B cell (primary cell): ENCODE data around the gene BCL6B. TPM values are rescaled to one million over a fixed set of nuclear protein-coding genes. Genes with fewer than 3 reads are reported as not detected.

Experiments
- ATAC-seq: fragments of 200-7000 bp; cut with Tn5 transposase; one replicate; pipeline ENCODE4 v1.10.0; 2021; ENCODE audit warnings: low read depth, mild to moderate bottlenecking, moderate number of reproducible peaks, moderate library complexity
- CTCF ChIA-PET: fragments of 350-600 bp; sonication (Branson Sonifier 250); formaldehyde crosslinking; loops from one replicate; lab custom pipeline; 2021; ENCODE audit warnings: antibody characterized with exemption, inconsistent platforms; lab: Charles Lee
- POLR2A ChIA-PET: fragments of 350-600 bp; sonication (Branson Sonifier 250); formaldehyde crosslinking; loops from one replicate; lab custom pipeline; 2021; ENCODE audit warnings: antibody characterized with exemption; lab: Charles Lee
- DNase-seq: peaks from one replicate; pipeline ENCODE4 v3.0.0; 2013
- H2AFZ ChIP-seq: 2 replicates; pipeline ENCODE4 v1.6.1; 2012; ENCODE audit warnings: mild to moderate bottlenecking, low read depth, low read length; ENCODE audit not compliant: insufficient read depth, poor library complexity, severe bottlenecking
- H3K27ac ChIP-seq, 2 donors: 1 replicate in 1 of 2; 2 replicates in 1 of 2; pipeline ENCODE4 v1.5.1; 2012 to 2013; ENCODE audit warnings: low read length in 2 of 2, mild to moderate bottlenecking in 2 of 2, moderate library complexity in 1 of 2
- H3K27me3 ChIP-seq, 4 experiments: fragments of 200-600 bp in 1 of 4; sonication (generic) in 1 of 4; replicated peaks in 1 of 4; 1 replicate in 2 of 4; 2 replicates in 2 of 4; pipeline versions ENCODE4 v1.6.1 to v1.7.0; 2013 to 2016; ENCODE audit warnings: low read length in 3 of 4, mild to moderate bottlenecking in 2 of 4, mixed read lengths in 1 of 4, moderate library complexity in 1 of 4; ENCODE audit not compliant: insufficient read depth in 4 of 4, control insufficient read depth in 3 of 4; ENCODE audit errors: control extremely low read depth in 1 of 4
- H3K36me3 ChIP-seq, 2 experiments: replicated peaks in 1 of 2; 1 replicate in 1 of 2; 2 replicates in 1 of 2; pipeline versions ENCODE4 v1.6.1 to v1.7.1; 2013; ENCODE audit warnings: low read length in 1 of 2; ENCODE audit not compliant: insufficient read depth in 2 of 2, control insufficient read depth in 1 of 2; ENCODE audit errors: control extremely low read depth in 1 of 2, extremely low read depth in 1 of 2
- H3K4me1 ChIP-seq, 2 donors: fragments of 200-600 bp in 1 of 2; sonication (generic) in 1 of 2; 1 replicate in 1 of 2; 2 replicates in 1 of 2; pipeline versions ENCODE4 v1.5.1 to v1.6.1; 2013 to 2017; ENCODE audit warnings: low read length in 2 of 2; ENCODE audit not compliant: control insufficient read depth in 2 of 2, insufficient read depth in 2 of 2
- H3K4me2 ChIP-seq: replicated peaks from 2 replicates; pipeline ENCODE3; 2012; ENCODE audit warnings: mild to moderate bottlenecking, low read depth, low read length; ENCODE audit not compliant: poor library complexity, severe bottlenecking
- H3K4me3 ChIP-seq, 5 experiments: fragments of 200-600 bp in 1 of 5; sonication (generic) in 1 of 5; 1 replicate in 3 of 5; 2 replicates in 2 of 5; pipeline versions ENCODE4 v1.5.1 to v1.7.0; 2011 to 2016; ENCODE audit warnings: low read length in 4 of 5, mild to moderate bottlenecking in 4 of 5, low read depth in 2 of 5, control low read depth in 1 of 5, moderate library complexity in 1 of 5; ENCODE audit not compliant: insufficient read depth in 1 of 5; ENCODE audit errors: control extremely low read depth in 1 of 5, extremely low read depth in 1 of 5
- H3K79me2 ChIP-seq: fragments of 200-600 bp; sonication (generic); one replicate; pipeline ENCODE4 v1.6.0; 2016; ENCODE audit warnings: low read length; ENCODE audit not compliant: control insufficient read depth, insufficient read depth
- H3K9ac ChIP-seq: fragments of 200-600 bp; sonication (generic); 2 replicates; pipeline ENCODE4 v1.6.1; 2017; ENCODE audit warnings: mild to moderate bottlenecking, low read length, moderate library complexity
- H3K9me3 ChIP-seq, 3 donors: one replicate each; pipeline versions ENCODE4 v1.6.1 to v1.7.1; 2013; ENCODE audit warnings: low read length in 2 of 3; ENCODE audit not compliant: control insufficient read depth in 2 of 3, insufficient read depth in 1 of 3; ENCODE audit errors: control extremely low read depth in 1 of 3
- H4K20me1 ChIP-seq: 2 replicates; pipeline ENCODE4 v1.6.0; 2012; ENCODE audit warnings: mild to moderate bottlenecking, low read length; ENCODE audit not compliant: insufficient read depth, control insufficient read depth, poor library complexity, severe bottlenecking
- H3K27ac Mint-ChIP-seq: one replicate; pipeline ENCODE4 v1.8.0; 2021; ENCODE audit warnings: mixed read lengths
- H3K27me3 Mint-ChIP-seq: one replicate; pipeline ENCODE4 v1.8.0; 2021; ENCODE audit warnings: mixed read lengths
- H3K4me1 Mint-ChIP-seq: one replicate; pipeline ENCODE4 v1.8.0; 2021; ENCODE audit warnings: mixed read lengths
- H3K4me3 Mint-ChIP-seq: one replicate; pipeline ENCODE4 v1.8.0; 2021; ENCODE audit warnings: mixed read lengths
- H3K9me3 Mint-ChIP-seq: one replicate; pipeline ENCODE4 v1.8.0; 2022; ENCODE audit warnings: mixed read lengths; ENCODE audit not compliant: insufficient read depth
- CTCF ChIP-seq: fragments of 200-600 bp; IDR thresholded peaks from one replicate; pipeline ENCODE4 v1.8.0; 2022; ENCODE audit warnings: antibody characterized with exemption, mild to moderate bottlenecking
- EZH2 ChIP-seq: IDR thresholded peaks from 2 replicates; pipeline ENCODE4 v1.6.1; 2012; ENCODE audit warnings: borderline replicate concordance, low read depth, mild to moderate bottlenecking, moderate library complexity, low read length; ENCODE audit not compliant: insufficient read depth, poor library complexity, severe bottlenecking
- WGBS: methylation state at CpG from one replicate; pipeline ENCODE4 v1.1.5; 2013; ENCODE audit warnings: missing lambda C conversion rate; ENCODE audit not compliant: insufficient coverage; 5-methylcytosine and 5-hydroxymethylcytosine counted together
- intact Hi-C: fragments of 100-400 bp; cut with micrococcal nuclease; formaldehyde crosslinking; loops from one replicate; pipeline ENCODE4 v1.10.0; 2022
- polyA plus RNA-seq: library from polyadenylated mRNA; depleted of rRNA; stranded (reverse); fragments of >200 nt; gene quantifications from 2 replicates; pipeline ENCODE4 v1.2.3, GENCODE V29; 2012
- total RNA-seq, 2 donors: library from RNA; stranded (reverse); fragments of 120-200 nt in 1 of 2; gene quantifications; 1 replicate in 1 of 2; 2 replicates in 1 of 2; pipeline versions ENCODE4 v1.2.3 to v1.2.4, GENCODE V29; 2013 to 2022

The BCL6B gene
- total and polyA plus RNA-seq, 2 donors (not counting 1 experiment from before 2014, with no cell fraction given) = 0.25 to 0.34 TPM

DNA sequence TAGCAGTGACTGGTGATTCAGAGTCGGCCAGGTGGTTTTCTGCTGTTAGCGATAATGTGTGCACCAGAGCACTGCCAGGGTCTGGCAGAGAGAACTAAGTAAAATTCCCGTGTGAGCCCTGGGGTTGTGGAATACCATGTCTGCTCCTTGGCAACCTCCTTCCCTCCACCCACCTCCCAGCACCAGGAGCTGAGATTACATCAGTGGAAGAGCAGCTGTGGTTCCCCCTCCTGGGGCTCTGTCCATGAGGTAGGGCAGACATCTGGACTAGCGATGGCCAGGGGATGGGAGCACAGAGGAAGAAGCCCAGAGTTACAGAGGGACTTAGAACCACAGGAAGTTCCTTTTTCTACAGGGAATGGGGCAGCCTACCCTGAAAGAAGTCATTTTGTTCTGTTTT lies 41.4 kb downstream of the BCL6B start:
- Mint-ChIP-seq H3K4me1 (no peaks in the 10 kb centered on the region), H3K27ac (no peak overlapping the region), H3K9me3 (peaks cover 14% of the 10 kb centered on the region), H3K4me3 (no peak overlapping the region), H3K27me3 (peaks cover 31% of the 10 kb centered on the region)
- WGBS = 96% methylated on average over 3 of the region's 4 CpGs
- Histone ChIP-seq H3K9ac (no peak overlapping the region), H3K4me2 (no peak overlapping the region), H3K36me3 (no peaks in the 10 kb centered on the region), H3K27ac (no peak overlapping the region), H3K9me3 (peaks cover 0 to 19% (median 15%) of the 10 kb centered on the region in 3 donors), H3K27me3 (peaks cover 0 to 8% (median 3%) of the 10 kb centered on the region in 4 experiments), H3K79me2 (no peaks in the 10 kb centered on the region), H2AFZ (no peak overlapping the region), H3K4me1 (no peaks in the 10 kb centered on the region), H4K20me1 (no peaks in the 10 kb centered on the region), H3K4me3 (no peak overlapping the region)
- POLR2A ChIA-PET = interaction anchor here (0.9 kb wide), 1 partner anchor 68 kb away, joined by 5 read pairs; no protein-coding TSS in a partner anchor
- CTCF ChIA-PET = interaction anchor here (2.0 kb wide), 1 partner anchor 12 kb away, joined by 7 read pairs; no protein-coding TSS in a partner anchor
- TF ChIP-seq CTCF (no peak), EZH2 (no peak)
- ATAC-seq = no peak
- DNase-seq = no peak
- intact Hi-C loops = no loop called here

DNA sequence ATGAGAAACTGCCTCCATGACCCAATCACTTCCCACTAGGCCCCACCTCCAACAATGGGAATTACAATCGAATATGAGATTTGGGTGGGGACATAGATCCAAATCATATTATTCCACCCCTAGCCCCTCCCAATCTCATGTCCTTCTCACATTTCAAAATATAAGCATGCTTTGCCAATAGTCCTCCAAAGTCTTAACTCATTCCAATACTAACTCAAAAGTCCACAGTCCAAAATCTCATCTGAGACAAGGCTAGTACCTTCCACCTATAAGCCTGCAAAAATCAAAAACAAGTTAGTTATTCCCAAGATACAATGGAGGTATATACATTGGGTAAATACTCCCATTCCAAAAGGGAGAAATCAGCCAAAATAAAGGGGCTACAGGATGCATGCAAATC lies 44.3 kb downstream of the BCL6B start:
- Histone ChIP-seq H4K20me1 (no peaks in the 10 kb centered on the region), H3K4me2 (no peak overlapping the region), H3K4me3 (no peak overlapping the region), H3K27ac (no peak overlapping the region), H3K9me3 (peaks cover 0 to 19% (median 15%) of the 10 kb centered on the region in 3 donors), H3K9ac (no peak overlapping the region), H2AFZ (no peak overlapping the region), H3K79me2 (no peaks in the 10 kb centered on the region), H3K4me1 (peaks cover 8% of the 10 kb centered on the region in 2 donors), H3K36me3 (no peaks in the 10 kb centered on the region), H3K27me3 (peaks cover 0 to 3% (median 0%) of the 10 kb centered on the region in 4 experiments)
- POLR2A ChIA-PET = interaction anchor here (0.6 kb wide), 1 partner anchor 20 kb away, joined by 9 read pairs; no protein-coding TSS in a partner anchor
- Mint-ChIP-seq H3K4me3 (no peak overlapping the region), H3K27me3 (peaks cover 25% of the 10 kb centered on the region), H3K9me3 (peaks cover 14% of the 10 kb centered on the region), H3K4me1 (peaks cover 6% of the 10 kb centered on the region), H3K27ac (no peak overlapping the region)
- DNase-seq (no peak), ATAC-seq (no peak)
- 88% methylated on average over 1 of the region's 1 CpG for WGBS
- TF ChIP-seq EZH2 (no peak), CTCF (no peak)
- intact Hi-C loops = no loop called here
- CTCF ChIA-PET = no interaction called here
